CD14-positive monocyte (primary cell): ENCODE measurements around the gene CD74. TPM values are rescaled to one million over a fixed set of nuclear protein-coding genes. Genes with fewer than 3 reads are reported as not detected.

Experiments
- DNase-seq, 3 donors: peaks; one replicate each; pipeline ENCODE4 v3.0.0-alpha.2; 2011 to 2022
- H2AFZ ChIP-seq: 2 replicates; pipeline ENCODE4 v1.6.0; 2012; ENCODE audit warnings: mild to moderate bottlenecking, low read depth, low read length, inconsistent platforms; ENCODE audit not compliant: insufficient read depth, poor library complexity, severe bottlenecking
- H3K27ac ChIP-seq, 2 donors: 1 replicate in 1 of 2; 2 replicates in 1 of 2; pipeline ENCODE4 v1.5.1; 2012 to 2013; ENCODE audit warnings: low read length in 2 of 2, control low read depth in 1 of 2, inconsistent platforms in 1 of 2, low read depth in 1 of 2, mild to moderate bottlenecking in 1 of 2
- H3K27me3 ChIP-seq, 2 donors: one replicate each; pipeline versions ENCODE4 v1.6.0 to v1.6.1; 2011 to 2013; ENCODE audit warnings: low read length in 2 of 2; ENCODE audit not compliant: control insufficient read depth in 2 of 2, insufficient read depth in 2 of 2
- H3K36me3 ChIP-seq, 2 donors: replicated peaks in 1 of 2; 1 replicate in 1 of 2; 2 replicates in 1 of 2; pipeline versions ENCODE4 v1.5.1 to v1.6.1; 2012 to 2013; ENCODE audit warnings: low read length in 2 of 2, control low read depth in 1 of 2, inconsistent platforms in 1 of 2, mild to moderate bottlenecking in 1 of 2; ENCODE audit not compliant: insufficient read depth in 2 of 2, control insufficient read depth in 1 of 2
- H3K4me1 ChIP-seq, 2 donors: 1 replicate in 1 of 2; 2 replicates in 1 of 2; pipeline versions ENCODE4 v1.5.1 to v1.6.1; 2012 to 2013; ENCODE audit warnings: low read length in 2 of 2, control low read depth in 1 of 2, inconsistent platforms in 1 of 2, mild to moderate bottlenecking in 1 of 2, moderate library complexity in 1 of 2; ENCODE audit not compliant: insufficient read depth in 2 of 2, control insufficient read depth in 1 of 2
- H3K4me2 ChIP-seq: replicated peaks from 2 replicates; pipeline ENCODE3; 2012; ENCODE audit warnings: low read length, moderate library complexity, mild to moderate bottlenecking; ENCODE audit not compliant: poor library complexity, severe bottlenecking; ENCODE audit errors: extremely low read depth
- H3K4me3 ChIP-seq, 3 experiments: fragments of 200-600 bp in 1 of 3; sonication (generic) in 1 of 3; replicated peaks in 1 of 3; 1 replicate in 2 of 3; 2 replicates in 1 of 3; pipeline ENCODE4 v1.5.1; 2011 to 2013; ENCODE audit warnings: low read length in 3 of 3, mild to moderate bottlenecking in 3 of 3, control low read depth in 2 of 3, low read depth in 2 of 3, inconsistent platforms in 1 of 3, moderate library complexity in 1 of 3
- H3K79me2 ChIP-seq: 2 replicates; pipeline ENCODE4 v1.6.0; 2012; ENCODE audit warnings: mild to moderate bottlenecking, control low read depth, inconsistent platforms, low read length, moderate library complexity; ENCODE audit not compliant: insufficient read depth
- H3K9ac ChIP-seq: 2 replicates; pipeline ENCODE4 v1.6.0; 2017; ENCODE audit warnings: low read length, mild to moderate bottlenecking; ENCODE audit not compliant: insufficient read depth, poor library complexity, severe bottlenecking
- H3K9me3 ChIP-seq, 2 donors: replicated peaks in 1 of 2; 1 replicate in 1 of 2; 2 replicates in 1 of 2; pipeline versions ENCODE4 v1.5.1 to v1.6.1; 2012 to 2013; ENCODE audit warnings: low read length in 2 of 2, control low read depth in 1 of 2; ENCODE audit not compliant: control insufficient read depth in 1 of 2, insufficient read depth in 1 of 2
- H4K20me1 ChIP-seq: 2 replicates; pipeline ENCODE4 v1.6.0; 2012; ENCODE audit warnings: mild to moderate bottlenecking, low read length, control low read depth, moderate library complexity; ENCODE audit not compliant: insufficient read depth
- H3K27ac Mint-ChIP-seq, 7 donors: one replicate each; pipeline ENCODE4 v1.8.0; 2020; ENCODE audit warnings: mild to moderate bottlenecking in 7 of 7, mixed read lengths in 7 of 7, moderate library complexity in 6 of 7, inconsistent platforms in 2 of 7
- H3K27me3 Mint-ChIP-seq, 3 donors: one replicate each; pipeline ENCODE4 v1.8.0; 2021 to 2022; ENCODE audit warnings: low read depth in 3 of 3, mild to moderate bottlenecking in 3 of 3, mixed read lengths in 3 of 3, moderate library complexity in 3 of 3, inconsistent platforms in 1 of 3
- H3K36me3 Mint-ChIP-seq, 2 donors: one replicate each; pipeline ENCODE4 v1.8.0; 2020; ENCODE audit warnings: mixed read lengths in 2 of 2, inconsistent platforms in 1 of 2, mild to moderate bottlenecking in 1 of 2
- H3K4me1 Mint-ChIP-seq: one replicate; pipeline ENCODE4 v1.8.0; 2020; ENCODE audit warnings: mild to moderate bottlenecking, mixed read lengths
- H3K4me3 Mint-ChIP-seq, 2 donors: one replicate each; pipeline ENCODE4 v1.8.0; 2020; ENCODE audit warnings: mild to moderate bottlenecking in 2 of 2, mixed read lengths in 2 of 2, moderate library complexity in 1 of 2
- H3K9me3 Mint-ChIP-seq, 7 donors: one replicate each; pipeline ENCODE4 v1.8.0; 2020 to 2022; ENCODE audit warnings: mixed read lengths in 7 of 7, mild to moderate bottlenecking in 6 of 7, moderate library complexity in 6 of 7, inconsistent platforms in 2 of 7
- CTCF ChIP-seq: fragments of 200-600 bp; IDR thresholded peaks from one replicate; pipeline ENCODE4 v1.8.0; 2022; ENCODE audit warnings: antibody characterized with exemption, mild to moderate bottlenecking
- WGBS: methylation state at CpG from one replicate; pipeline ENCODE4 v1.1.5; 2013; ENCODE audit warnings: missing lambda C conversion rate; ENCODE audit not compliant: insufficient coverage; 5-methylcytosine and 5-hydroxymethylcytosine counted together
- intact Hi-C, 2 donors: fragments of 100-400 bp; cut with micrococcal nuclease; formaldehyde crosslinking; loops; one replicate each; pipeline versions ENCODE4 v1.15.0 to v1.15.1; 2023
- polyA plus RNA-seq, 3 donors: library from polyadenylated mRNA; depleted of rRNA in 1 of 3; unstranded in 2 of 3; stranded (reverse) in 1 of 3; fragments of 300-500 nt in 2 of 3; fragments of >200 nt in 1 of 3; fragmentation: Illumina TruSeq in 2 of 3; gene quantifications; 1 replicate in 2 of 3; 2 replicates in 1 of 3; pipeline ENCODE4 v1.2.3, GENCODE V29; 2012 to 2021

CD74 gene
- polyA plus RNA-seq, 3 donors, result 3,498 to 7,550 (median 4,939) TPM

- peaks cover 33% of the 10 kb centered on the region for H3K4me1 Mint-ChIP-seq
- H3K27ac Mint-ChIP-seq, result peak overlapping the region in 5 of 7 donors; percentile 22 to 79 (median 72)
- no peak for TF ChIP-seq CTCF
- DNase-seq, result peak in 1 of 3 donors; percentile 18
- 100% methylated on average over 5 of the region's 9 CpGs for WGBS
- peak overlapping the region; percentile 2 to 59 for H3K27ac ChIP-seq
- H3K4me3 Mint-ChIP-seq, result no peak overlapping the region
- H3K4me2 ChIP-seq, result no peak overlapping the region
- peaks cover 29 to 44% of the 10 kb centered on the region in 2 donors for H3K4me1 ChIP-seq
- H2AFZ ChIP-seq, result no peak overlapping the region
- no peaks in the 10 kb centered on the region for H3K9me3 Mint-ChIP-seq
- peaks cover 0 to 11% (median 0%) of the 10 kb centered on the region in 3 donors for H3K27me3 Mint-ChIP-seq
- intact Hi-C loops, result loop anchor here in 1 of 2 donors (5.0 kb wide), 1 partner anchor 37 kb away; no protein-coding TSS in a partner anchor
- H3K4me3 ChIP-seq, result no peak overlapping the region
- H3K36me3 Mint-ChIP-seq, result peaks cover 84 to 99% of the 10 kb centered on the region in 2 donors
- H3K9me3 ChIP-seq, result no peaks in the 10 kb centered on the region
- peaks cover 91 to 100% of the 10 kb centered on the region in 2 donors for H3K36me3 ChIP-seq
- H4K20me1 ChIP-seq, result peaks cover 100% of the 10 kb centered on the region
- H3K9ac ChIP-seq, result no peak overlapping the region
- no peaks in the 10 kb centered on the region for H3K27me3 ChIP-seq
- H3K79me2 ChIP-seq, result peaks cover 62% of the 10 kb centered on the region
Measured at GRCh38 chr5:150404941-150405816, 7.5 kb downstream of the CD74 start.

DNA sequence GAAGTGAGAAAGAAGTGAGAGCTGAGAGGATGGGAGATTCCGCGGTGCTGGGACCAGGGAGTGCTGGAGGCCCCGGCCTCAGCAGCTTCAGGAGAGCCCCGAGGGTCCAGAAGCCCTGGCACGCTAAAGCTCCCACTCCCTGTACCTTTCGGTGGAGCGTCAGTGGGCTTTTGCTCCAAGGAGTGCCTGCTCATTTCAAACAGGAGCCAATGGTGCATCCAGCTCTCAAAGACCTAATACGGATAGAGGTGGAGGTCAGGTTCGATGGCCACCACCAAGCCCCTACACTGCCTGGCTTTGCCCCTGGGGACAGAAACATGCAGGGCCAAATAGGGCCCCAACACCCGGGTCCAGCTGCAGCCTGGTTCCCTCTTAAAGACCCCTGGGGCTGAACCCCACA lies 8.2 kb downstream of the CD74 start:
- no peaks in the 10 kb centered on the region for H3K9me3 Mint-ChIP-seq
- WGBS, result 96% methylated on average over 10 of the region's 10 CpGs
- H3K27ac Mint-ChIP-seq, result peak overlapping the region in 3 of 7 donors; percentile 57 to 74 (median 68)
- intact Hi-C loops, result loop anchor here in 1 of 2 donors (5.0 kb wide), 1 partner anchor 38 kb away; no protein-coding TSS in a partner anchor
- H3K4me3 Mint-ChIP-seq, result no peak overlapping the region
- peak overlapping the region; percentile 11 to 59 for H3K27ac ChIP-seq
- H3K27me3 Mint-ChIP-seq, result peaks cover 0 to 7% (median 0%) of the 10 kb centered on the region in 3 donors
- TF ChIP-seq CTCF, result no peak
- no peaks in the 10 kb centered on the region for H3K9me3 ChIP-seq
- peaks cover 100% of the 10 kb centered on the region for H4K20me1 ChIP-seq
- peaks cover 56% of the 10 kb centered on the region for H3K79me2 ChIP-seq
- H3K36me3 Mint-ChIP-seq, result peaks cover 85 to 99% of the 10 kb centered on the region in 2 donors
- H3K36me3 ChIP-seq, result peaks cover 89 to 100% of the 10 kb centered on the region in 2 donors
- no peak overlapping the region for H3K4me3 ChIP-seq
- H3K4me1 ChIP-seq, result peaks cover 24 to 38% of the 10 kb centered on the region in 2 donors
- no peaks in the 10 kb centered on the region for H3K27me3 ChIP-seq
- DNase-seq, result peak in 1 of 3 donors; percentile 10
- no peak overlapping the region for H2AFZ ChIP-seq
- H3K4me1 Mint-ChIP-seq, result peaks cover 32% of the 10 kb centered on the region
- no peak overlapping the region for H3K9ac ChIP-seq
- no peak overlapping the region for H3K4me2 ChIP-seq
